H1 (cell line): ENCODE results near the gene LSM3. TPM values are rescaled to one million over a fixed set of nuclear protein-coding genes. Genes with fewer than 3 reads are reported as not detected.

Experiments
- CTCF ChIA-PET: fragments of 300-600 bp; sonication (Branson Sonifier 250); formaldehyde crosslinking; loops from one replicate; lab custom pipeline; 2021; ENCODE audit not compliant: partially characterized antibody; lab: Charles Lee
- POLR2A ChIA-PET: fragments of 300-600 bp; sonication (Branson Sonifier 250); formaldehyde crosslinking; loops from one replicate; lab custom pipeline; 2021; ENCODE audit warnings: inconsistent platforms; ENCODE audit not compliant: partially characterized antibody; lab: Charles Lee
- DNase-seq, 2 experiments: peaks; one replicate each; pipeline versions ENCODE4 v3.0.0 to v3.0.0-alpha.2; 2010 to 2022; ENCODE audit warnings: low spot score in 2 of 2, low read depth in 1 of 2, mixed read lengths in 1 of 2
- FAIRE-seq: peaks from 2 replicates; lab custom pipeline; 2011; peaks lifted over from hg19 to GRCh38; lab: Jason Lieb, UNC
- H2AFZ ChIP-seq: 2 replicates; pipeline ENCODE4 v1.8.1; 2012; ENCODE audit warnings: low read length, inconsistent platforms
- H2AK5ac ChIP-seq: 2 replicates; pipeline ENCODE4 v1.6.1; 2013; ENCODE audit warnings: low read depth, low read length
- H2BK120ac ChIP-seq: replicated peaks from 2 replicates; pipeline ENCODE3; 2013; ENCODE audit warnings: low read depth, low read length, inconsistent platforms
- H2BK12ac ChIP-seq: 2 replicates; pipeline ENCODE4 v1.6.1; 2013; ENCODE audit warnings: low read depth, low read length
- H2BK15ac ChIP-seq: 2 replicates; pipeline ENCODE4 v1.6.1; 2013; ENCODE audit warnings: low read length
- H2BK20ac ChIP-seq: 2 replicates; pipeline ENCODE4 v1.6.1; 2013; ENCODE audit warnings: low read length
- H2BK5ac ChIP-seq: 2 replicates; pipeline ENCODE4 v1.6.1; 2013; ENCODE audit warnings: low read depth, low read length
- H3K14ac ChIP-seq: 2 replicates; pipeline ENCODE4 v1.6.1; 2013; ENCODE audit warnings: inconsistent platforms; ENCODE audit not compliant: insufficient read length
- H3K18ac ChIP-seq: 2 replicates; pipeline ENCODE4 v1.6.1; 2013; ENCODE audit warnings: low read length; ENCODE audit errors: extremely low read depth
- H3K23ac ChIP-seq: 2 replicates; pipeline ENCODE4 v1.6.1; 2013; ENCODE audit warnings: inconsistent platforms; ENCODE audit not compliant: insufficient read length
- H3K23me2 ChIP-seq: 2 replicates; pipeline ENCODE4 v1.6.1; 2013; ENCODE audit warnings: low read depth, low read length
- H3K27ac ChIP-seq: 2 replicates; pipeline ENCODE4 v1.6.1; 2011; ENCODE audit warnings: low read depth, low read length, inconsistent platforms
- H3K27me3 ChIP-seq, 4 experiments: replicated peaks in 1 of 4; 1 replicate in 1 of 4; 2 replicates in 3 of 4; pipeline versions ENCODE4 v1.6.1 to v1.8.1; 2011 to 2013; ENCODE audit warnings: low read length in 3 of 4, mild to moderate bottlenecking in 3 of 4, inconsistent platforms in 2 of 4, mixed read lengths in 2 of 4, moderate library complexity in 1 of 4; ENCODE audit not compliant: control insufficient read depth in 3 of 4, insufficient read depth in 3 of 4; ENCODE audit errors: extremely low read depth in 1 of 4
- H3K36me3 ChIP-seq, 4 experiments: 2 replicates each; pipeline versions ENCODE4 v1.6.1 to v1.8.1; 2011 to 2013; ENCODE audit warnings: mild to moderate bottlenecking in 4 of 4, low read length in 3 of 4, moderate library complexity in 2 of 4, control low read depth in 1 of 4, inconsistent platforms in 1 of 4; ENCODE audit not compliant: insufficient read depth in 4 of 4, control insufficient read depth in 2 of 4
- H3K4ac ChIP-seq: replicated peaks from 2 replicates; pipeline ENCODE3; 2013; ENCODE audit warnings: low read length, low read depth, mixed read lengths, inconsistent platforms; ENCODE audit not compliant: insufficient read length
- H3K4me1 ChIP-seq, 4 experiments: replicated peaks in 1 of 4; 1 replicate in 1 of 4; 2 replicates in 3 of 4; pipeline versions ENCODE4 v1.6.1 to v1.8.1; 2011 to 2013; ENCODE audit warnings: low read length in 3 of 4, inconsistent platforms in 2 of 4, mixed read lengths in 1 of 4; ENCODE audit not compliant: insufficient read depth in 4 of 4, control insufficient read depth in 3 of 4
- H3K4me2 ChIP-seq, 2 experiments: 2 replicates each; pipeline versions ENCODE4 v1.6.1 to v1.8.1; 2011 to 2013; ENCODE audit warnings: low read depth in 2 of 2, low read length in 2 of 2, control low read depth in 1 of 2, inconsistent platforms in 1 of 2, mild to moderate bottlenecking in 1 of 2; ENCODE audit not compliant: insufficient read depth in 1 of 2
- H3K4me3 ChIP-seq, 4 experiments: fragments of 200-600, 300-600 bp in 1 of 4; sonication (generic), shearing (Covaris generic), sonication (Bioruptor Twin) in 1 of 4; 2 replicates each; pipeline versions ENCODE4 v1.5.1 to v1.8.1; 2011 to 2016; ENCODE audit warnings: low read length in 4 of 4, low read depth in 3 of 4, control low read depth in 2 of 4, inconsistent platforms in 2 of 4, mild to moderate bottlenecking in 2 of 4, mixed read lengths in 1 of 4, moderate library complexity in 1 of 4; ENCODE audit not compliant: insufficient read depth in 2 of 4; ENCODE audit errors: extremely low read depth in 1 of 4
- H3K56ac ChIP-seq: replicated peaks from 2 replicates; pipeline ENCODE3; 2013; ENCODE audit warnings: low read depth, mild to moderate bottlenecking, mixed read lengths, low read length, inconsistent platforms; ENCODE audit not compliant: insufficient read length
- H3K79me1 ChIP-seq: 2 replicates; pipeline ENCODE4 v1.6.1; 2013; ENCODE audit warnings: low read depth, low read length, control low read depth
- H3K79me2 ChIP-seq, 2 experiments: 2 replicates each; pipeline versions ENCODE4 v1.6.1 to v1.8.1; 2012 to 2013; ENCODE audit warnings: low read length in 2 of 2, mild to moderate bottlenecking in 2 of 2, inconsistent platforms in 1 of 2; ENCODE audit not compliant: insufficient read depth in 2 of 2, control insufficient read depth in 1 of 2
- H3K9ac ChIP-seq, 4 experiments: replicated peaks in 1 of 4; 1 replicate in 1 of 4; 2 replicates in 3 of 4; pipeline versions ENCODE4 v1.6.1 to v1.8.1; 2011 to 2013; ENCODE audit warnings: low read depth in 3 of 4, low read length in 3 of 4, control low read depth in 2 of 4, mild to moderate bottlenecking in 2 of 4, moderate library complexity in 2 of 4, inconsistent platforms in 1 of 4; ENCODE audit errors: extremely low read depth in 1 of 4
- H3K9me3 ChIP-seq, 2 experiments: 2 replicates each; pipeline versions ENCODE4 v1.6.1 to v1.8.1; 2012 to 2013; ENCODE audit warnings: mild to moderate bottlenecking in 2 of 2, moderate library complexity in 2 of 2, control low read depth in 1 of 2, inconsistent platforms in 1 of 2, low read depth in 1 of 2, low read length in 1 of 2, mixed read lengths in 1 of 2; ENCODE audit not compliant: insufficient read depth in 2 of 2
- H4K20me1 ChIP-seq, 2 experiments: replicated peaks in 1 of 2; 2 replicates each; pipeline versions ENCODE3 to v1.8.1; 2011 to 2013; ENCODE audit warnings: inconsistent platforms in 2 of 2, low read length in 2 of 2, mild to moderate bottlenecking in 1 of 2; ENCODE audit not compliant: insufficient read depth in 2 of 2, control insufficient read depth in 1 of 2
- H4K5ac ChIP-seq: 2 replicates; pipeline ENCODE4 v1.6.1; 2013; ENCODE audit warnings: low read length, low read depth, mixed read lengths, inconsistent platforms; ENCODE audit not compliant: insufficient read length
- H4K8ac ChIP-seq: 2 replicates; pipeline ENCODE4 v1.8.0; 2013; ENCODE audit warnings: mild to moderate bottlenecking, moderate library complexity, low read length, inconsistent platforms; ENCODE audit not compliant: insufficient read depth; ENCODE audit errors: extremely low read depth
- H4K91ac ChIP-seq: replicated peaks from 2 replicates; pipeline ENCODE3; 2013; ENCODE audit warnings: low read length, mixed read lengths, inconsistent platforms; ENCODE audit not compliant: insufficient read length
- CBX5 ChIP-seq: fragments of 300-800, 300-1000 bp; sonication (generic); IDR thresholded peaks from 2 replicates; pipeline ENCODE4 v1.7.1; 2016; ENCODE audit warnings: antibody characterized with exemption, low read length, low read depth
- CHD1 ChIP-seq: IDR thresholded peaks from 2 replicates; pipeline ENCODE4 v1.6.1; 2012; ENCODE audit warnings: low read depth, low read length, improper control_type of control experiment
- GABPA ChIP-seq: IDR thresholded peaks from 2 replicates; pipeline ENCODE4 v1.6.1; 2011; ENCODE audit warnings: mild to moderate bottlenecking, low read length, moderate library complexity, borderline replicate concordance; ENCODE audit not compliant: insufficient read depth
- HDAC6 ChIP-seq: IDR thresholded peaks from one replicate; pipeline ENCODE4 v1.7.1; 2012; ENCODE audit warnings: low read depth, mild to moderate bottlenecking, inconsistent platforms, low read length, moderate library complexity
- KDM4A ChIP-seq: IDR thresholded peaks from one replicate; pipeline ENCODE4 v1.7.1; 2012; ENCODE audit warnings: low read depth, mild to moderate bottlenecking, moderate library complexity, low read length, inconsistent platforms; ENCODE audit not compliant: severe bottlenecking
- NRF1 ChIP-seq: IDR thresholded peaks from 2 replicates; pipeline ENCODE4 v1.6.1; 2011; ENCODE audit warnings: mild to moderate bottlenecking, low read depth, low read length, improper control_type of control experiment
- RAD21 ChIP-seq, 2 experiments: IDR thresholded peaks in 1 of 2; conservative IDR thresholded peaks in 1 of 2; 2 replicates each; pipeline ENCODE4 v1.6.1; 2011; ENCODE audit warnings: low read depth in 2 of 2, low read length in 2 of 2, improper control_type of control experiment in 1 of 2, inconsistent platforms in 1 of 2, mild to moderate bottlenecking in 1 of 2, moderate library complexity in 1 of 2
- SRF ChIP-seq: IDR thresholded peaks from 2 replicates; pipeline ENCODE4 v1.6.1; 2011; ENCODE audit warnings: mild to moderate bottlenecking, low read depth, low read length, moderate library complexity
- WGBS, 2 experiments: shearing (Covaris generic) in 1 of 2; methylation state at CpG; one replicate each; pipeline versions ENCODE4 v1.1.6 to v1.1.7; 2013 to 2015; ENCODE audit warnings: low lambda C conversion rate in 2 of 2, mixed read lengths in 2 of 2, inconsistent platforms in 1 of 2, low coverage in 1 of 2, missing lambda C conversion rate in 1 of 2; ENCODE audit not compliant: insufficient replicate concordance in 2 of 2, insufficient coverage in 1 of 2, insufficient read length in 1 of 2; ENCODE audit errors: extremely low coverage in 1 of 2, missing lambda C conversion rate in 1 of 2; 5-methylcytosine and 5-hydroxymethylcytosine counted together
- polyA plus RNA-seq, 7 experiments: library from polyadenylated mRNA; depleted of rRNA in 3 of 7; stranded (reverse) in 5 of 7; unstranded in 2 of 7; fragments of >200 nt in 5 of 7; fragments of 200-250 nt in 2 of 7; gene quantifications; 1 replicate in 5 of 7; 2 replicates in 1 of 7; 4 replicates in 1 of 7; pipeline versions ENCODE4 v1.2.1 to v1.2.3, GENCODE V29; 2011 to 2013; ENCODE audit warnings: missing spikeins in 2 of 7, mixed read lengths in 2 of 7
- total RNA-seq: library from RNA; stranded (reverse); fragmentation: NEBNext Ultra II Directional; extraction: Animal tissue kit (Norgen Biotek cat#: 25700); gene quantifications from 2 replicates; pipeline ENCODE4 v1.2.1, GENCODE V29; 2021
- TF ChIP-seq, protein P1 (sequence below): IDR thresholded peaks from 2 replicates; pipeline ENCODE4 v1.6.1; 2012; ENCODE audit warnings: inconsistent platforms

The LSM3 gene
- total and polyA plus RNA-seq, 2 of the 8 experiments (the other 6 are each of a cell fraction or from before 2014, with no cell fraction given): 7.1 to 25.4 TPM

DNA sequence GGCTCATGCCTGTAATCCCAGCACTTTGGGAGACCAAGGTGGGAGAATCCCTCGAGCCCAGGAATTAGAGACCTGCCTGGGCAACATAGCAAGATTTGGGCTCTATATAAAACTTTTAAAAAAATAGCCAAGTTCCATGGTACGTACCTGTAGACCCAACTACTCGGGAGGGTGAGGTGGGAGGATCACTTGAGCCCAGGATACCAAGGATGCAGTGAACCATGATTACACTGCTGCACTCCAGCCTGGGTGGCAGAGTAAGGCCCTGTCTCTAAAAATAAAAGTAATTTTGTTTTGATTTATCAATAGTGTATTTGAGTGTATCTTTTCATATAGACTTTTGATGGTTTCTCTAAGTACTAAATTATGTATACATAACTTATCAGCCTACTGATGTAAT is 63.1 kb downstream of the LSM3 start:
- H3K56ac ChIP-seq: no peak overlapping the region
- no peak overlapping the region for H2AFZ ChIP-seq
- H2BK15ac ChIP-seq: no peak overlapping the region
- no peaks in the 10 kb centered on the region for H3K79me2 ChIP-seq
- no peak overlapping the region for H4K8ac ChIP-seq
- no peak overlapping the region for H3K27ac ChIP-seq
- no peak overlapping the region for H3K14ac ChIP-seq
- no peak overlapping the region for H3K4ac ChIP-seq
- DNase-seq: no peak
- no peak overlapping the region for H3K4me3 ChIP-seq
- no peaks in the 10 kb centered on the region for H3K4me1 ChIP-seq
- H4K20me1 ChIP-seq: no peaks in the 10 kb centered on the region
- no peak overlapping the region for H3K9ac ChIP-seq
- H4K91ac ChIP-seq: no peak overlapping the region
- no peaks in the 10 kb centered on the region for H3K79me1 ChIP-seq
- no peak overlapping the region for H2BK12ac ChIP-seq
- no peaks in the 10 kb centered on the region for H3K36me3 ChIP-seq
- ChIA-PET POLR2A (interaction anchor here (1.1 kb wide), 1 partner anchor 26 kb away, joined by 3 read pairs; no protein-coding TSS in a partner anchor), CTCF (interaction anchor here (0.6 to 1.9 kb wide), 9 partner anchors 10 to 1939 kb away, joined by 3 to 10 read pairs (median 4); no protein-coding TSS in a partner anchor)
- H2BK5ac ChIP-seq: no peak overlapping the region
- H3K23me2 ChIP-seq: no peaks in the 10 kb centered on the region
- H2AK5ac ChIP-seq: no peak overlapping the region
- H2BK20ac ChIP-seq: no peak overlapping the region
- no peaks in the 10 kb centered on the region for H3K9me3 ChIP-seq
- H2BK120ac ChIP-seq: no peak overlapping the region
- H3K18ac ChIP-seq: no peak overlapping the region
- 93% methylated on average over 3 of the region's 3 CpGs; no CpG with 5 or more reads in 1 of the 2 experiments for WGBS, 2 experiments
- H3K27me3 ChIP-seq: no peaks in the 10 kb centered on the region
- H3K4me2 ChIP-seq: no peak overlapping the region
- no peak overlapping the region for H3K23ac ChIP-seq
- no peak overlapping the region for H4K5ac ChIP-seq
- FAIRE-seq: no peak
- no peak for TF ChIP-seq NRF1
- no peak for TF ChIP-seq RAD21 (IDR thresholded peaks at IDR 0.05 in 1 of 2, conservative IDR thresholded peaks at IDR 0.05 in 1 of 2; ENCODE audit: low read depth in 2 of 2, low read length in 2 of 2)
- TF ChIP-seq HDAC6: no peak
- TF ChIP-seq, protein P1, sequence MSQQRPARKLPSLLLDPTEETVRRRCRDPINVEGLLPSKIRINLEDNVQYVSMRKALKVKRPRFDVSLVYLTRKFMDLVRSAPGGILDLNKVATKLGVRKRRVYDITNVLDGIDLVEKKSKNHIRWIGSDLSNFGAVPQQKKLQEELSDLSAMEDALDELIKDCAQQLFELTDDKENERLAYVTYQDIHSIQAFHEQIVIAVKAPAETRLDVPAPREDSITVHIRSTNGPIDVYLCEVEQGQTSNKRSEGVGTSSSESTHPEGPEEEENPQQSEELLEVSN: no peak
- no peak for TF ChIP-seq CHD1
- TF ChIP-seq GABPA: no peak
- no peak for TF ChIP-seq CBX5
- TF ChIP-seq KDM4A: no peak
- TF ChIP-seq SRF: no peak
